HEK293 (cell line): Measurements from ENCODE around the gene DMWD.

Source experiments
- GLIS2 ChIP-seq: fragments of 450-650 bp; formaldehyde crosslinking; IDR thresholded peaks from 2 replicates; pipeline ENCODE4 v1.5.1; 2016; ENCODE audit warnings: missing biosample characterization, missing genetic modification characterization
- IKZF3 ChIP-seq: fragments of 450-650 bp; IDR thresholded peaks from 2 replicates; pipeline ENCODE4 v1.5.0; 2018; ENCODE audit warnings: missing biosample characterization, mild to moderate bottlenecking, missing genetic modification characterization, moderate library complexity
- KLF17 ChIP-seq: fragments of 450-650 bp; formaldehyde crosslinking; IDR thresholded peaks from 2 replicates; pipeline ENCODE4 v1.5.1; 2016; ENCODE audit warnings: missing biosample characterization, missing genetic modification characterization
- ZBTB6 ChIP-seq: fragments of 450-650 bp; formaldehyde crosslinking; IDR thresholded peaks from 2 replicates; pipeline ENCODE4 v1.5.1; 2017; ENCODE audit warnings: missing biosample characterization, missing genetic modification characterization
- ZNF133 ChIP-seq: fragments of 450-650 bp; formaldehyde crosslinking; IDR thresholded peaks from 2 replicates; pipeline ENCODE4 v1.5.1; 2016; ENCODE audit warnings: missing biosample characterization, missing genetic modification characterization
- ZNF354C ChIP-seq: fragments of 450-650 bp; formaldehyde crosslinking; IDR thresholded peaks from 2 replicates; pipeline ENCODE4 v1.5.1; 2016; ENCODE audit warnings: missing biosample characterization, missing genetic modification characterization, low read depth, borderline replicate concordance
- ZNF398 ChIP-seq: fragments of 450-650 bp; formaldehyde crosslinking; IDR thresholded peaks from 2 replicates; pipeline ENCODE4 v1.5.1; 2017; ENCODE audit warnings: missing biosample characterization, missing genetic modification characterization
- ZNF518A ChIP-seq: fragments of 450-650 bp; formaldehyde crosslinking; conservative IDR thresholded peaks from 2 replicates; pipeline ENCODE4 v1.5.1; 2016; ENCODE audit warnings: low read depth, missing biosample characterization, missing genetic modification characterization
- ZNF600 ChIP-seq: fragments of 450-650 bp; formaldehyde crosslinking; IDR thresholded peaks from 2 replicates; pipeline ENCODE4 v1.5.1; 2016; ENCODE audit warnings: missing biosample characterization, missing genetic modification characterization
- ZNF639 ChIP-seq: fragments of 450-650 bp; formaldehyde crosslinking; IDR thresholded peaks from 2 replicates; pipeline ENCODE4 v1.5.1; 2016; ENCODE audit warnings: missing biosample characterization, missing genetic modification characterization
- ZNF645 ChIP-seq: fragments of 450-650 bp; formaldehyde crosslinking; IDR thresholded peaks from 2 replicates; pipeline ENCODE4; 2016; ENCODE audit warnings: missing biosample characterization, missing genetic modification characterization
- ZNF677 ChIP-seq: fragments of 450-650 bp; IDR thresholded peaks from 2 replicates; pipeline ENCODE4 v1.5.0; 2018; ENCODE audit warnings: missing biosample characterization, mild to moderate bottlenecking, missing genetic modification characterization, moderate library complexity
- ZNF692 ChIP-seq: fragments of 450-650 bp; formaldehyde crosslinking; IDR thresholded peaks from 2 replicates; pipeline ENCODE4 v1.5.1; 2016; ENCODE audit warnings: missing biosample characterization, missing genetic modification characterization
- ZXDB ChIP-seq: fragments of 450-650 bp; formaldehyde crosslinking; IDR thresholded peaks from 2 replicates; pipeline ENCODE4 v1.5.1; 2016; ENCODE audit warnings: missing biosample characterization, missing genetic modification characterization

DMWD gene

GRCh38 chr19:45780448-45781213 lies 12.0 kb downstream of the DMWD start (continued):
- peak; percentile 35; the same call in 1 of the 2 replicates for TF ChIP-seq KLF17 (tag by site-specific recombination)
- peak; percentile 42; the same call in 1 of the 2 replicates for TF ChIP-seq ZBTB6 (tag by site-specific recombination)
- no peak for TF ChIP-seq ZNF645 (tag by site-specific recombination)
- TF ChIP-seq ZNF518A: no peak
- no peak for TF ChIP-seq ZNF677 (tag by site-specific recombination)
- peak; percentile 36; the same call in 1 of the 2 replicates for TF ChIP-seq GLIS2 (tag by site-specific recombination)
- 0 out of 2 replicates have a peak, but pooled peaks have one; percentile 23 for TF ChIP-seq ZXDB (tag by site-specific recombination)
- 0 out of 2 replicates have a peak, but pooled peaks have one; percentile 31 for TF ChIP-seq ZNF639 (tag by site-specific recombination)
- TF ChIP-seq ZNF354C (tag by site-specific recombination): no peak
- TF ChIP-seq IKZF3: no peak
- peak; percentile 97 for TF ChIP-seq ZNF692 (tag by site-specific recombination)
- peak; percentile 90 for TF ChIP-seq ZNF398 (tag by site-specific recombination)
- TF ChIP-seq ZNF133 (tag by site-specific recombination): no peak
- 0 out of 2 replicates have a peak, but pooled peaks have one; percentile 11 for TF ChIP-seq ZNF600 (tag by site-specific recombination)
